SK-N-SH (cell line): ENCODE data around the gene C1orf210. TPM values are rescaled to one million over a fixed set of nuclear protein-coding genes. Genes with fewer than 3 reads are reported as not detected.
A peak's percentile ranks its signal among the peaks of the same experiment; 100 is the strongest.

Experiments used
- CTCF ChIA-PET: fragments of 300-600, 350-600 bp; formaldehyde crosslinking; extraction: SDS; loops from one replicate; lab custom pipeline; 2021; lab: Yijun Ruan, JAX
- POLR2A ChIA-PET: fragments of 350-600 bp; sonication (Branson Sonifier 250); formaldehyde crosslinking; extraction: SDS; loops from one replicate; lab custom pipeline; 2020; ENCODE audit warnings: antibody characterized with exemption, inconsistent platforms; lab: Yijun Ruan, JAX
- DNase-seq: peaks from one replicate; pipeline ENCODE4 v3.0.0; 2012
- H2AFZ ChIP-seq: fragments of 200-600 bp; sonication (generic); 2 replicates; pipeline ENCODE4 v1.8.1; 2016; ENCODE audit warnings: antibody characterized with exemption, mild to moderate bottlenecking, low read depth
- H3F3A ChIP-seq: fragments of 200-600 bp; sonication (generic); replicated peaks from 2 replicates; pipeline ENCODE3; 2016; ENCODE audit warnings: antibody characterized with exemption, mild to moderate bottlenecking; ENCODE audit not compliant: insufficient read depth
- H3K27ac ChIP-seq, 2 experiments: fragments of 200-500 bp in 1 of 2; fragments of 200-600 bp in 1 of 2; sonication (Bioruptor generic) in 1 of 2; sonication (generic), shearing (Covaris generic) in 1 of 2; 2 replicates each; pipeline versions ENCODE4 v1.5.1 to v1.6.1; 2014 to 2016; ENCODE audit warnings: low read depth in 2 of 2, inconsistent platforms in 1 of 2, low read length in 1 of 2, mild to moderate bottlenecking in 1 of 2, mixed read lengths in 1 of 2
- H3K27me3 ChIP-seq: fragments of 200-600 bp; sonication (generic), shearing (Covaris generic); 2 replicates; pipeline ENCODE4 v1.6.1; 2016; ENCODE audit warnings: mixed run types; ENCODE audit not compliant: insufficient read depth
- H3K36me3 ChIP-seq, 2 experiments: fragments of 200-500 bp in 1 of 2; fragments of 200-600 bp in 1 of 2; sonication (Bioruptor generic) in 1 of 2; sonication (generic) in 1 of 2; replicated peaks in 1 of 2; 2 replicates each; pipeline versions ENCODE3 to v1.5.1; 2014 to 2016; ENCODE audit warnings: low read length in 1 of 2, mild to moderate bottlenecking in 1 of 2; ENCODE audit not compliant: insufficient read depth in 2 of 2, control insufficient read depth in 1 of 2
- H3K4me1 ChIP-seq, 2 experiments: fragments of 200-500 bp in 1 of 2; fragments of 200-600 bp in 1 of 2; sonication (Bioruptor generic) in 1 of 2; sonication (generic), shearing (Covaris generic) in 1 of 2; 2 replicates each; pipeline versions ENCODE4 v1.5.1 to v1.6.1; 2014 to 2016; ENCODE audit warnings: low read depth in 1 of 2, low read length in 1 of 2, mixed run types in 1 of 2; ENCODE audit not compliant: insufficient read depth in 2 of 2, control insufficient read depth in 1 of 2
- H3K4me2 ChIP-seq: fragments of 200-600 bp; sonication (generic), shearing (Covaris generic); 2 replicates; pipeline ENCODE4 v1.6.1; 2017; ENCODE audit warnings: mixed run types
- H3K4me3 ChIP-seq, 2 experiments: fragments of 200-500 bp in 1 of 2; fragments of 200-600 bp in 1 of 2; sonication (Bioruptor generic) in 1 of 2; sonication (generic), shearing (Covaris generic) in 1 of 2; 2 replicates each; pipeline versions ENCODE4 v1.5.1 to v1.8.1; 2014 to 2016; ENCODE audit warnings: low read depth in 2 of 2, inconsistent platforms in 1 of 2, low read length in 1 of 2, mild to moderate bottlenecking in 1 of 2, mixed read lengths in 1 of 2, moderate library complexity in 1 of 2
- H3K79me2 ChIP-seq: fragments of 200-600 bp; sonication (generic); 2 replicates; pipeline ENCODE4 v1.8.1; 2017; ENCODE audit warnings: mild to moderate bottlenecking; ENCODE audit not compliant: insufficient read depth
- H3K9ac ChIP-seq: fragments of 200-600 bp; sonication (generic); 2 replicates; pipeline ENCODE4 v1.6.1; 2017; ENCODE audit warnings: mixed run types
- H3K9me2 ChIP-seq: fragments of 200-600 bp; sonication (generic); 2 replicates; pipeline ENCODE4 v1.6.1; 2017; ENCODE audit warnings: mixed run types
- H3K9me3 ChIP-seq: fragments of 200-600 bp; sonication (generic); 2 replicates; pipeline ENCODE4 v1.6.1; 2017; ENCODE audit warnings: mixed run types, mild to moderate bottlenecking, moderate library complexity
- H4K20me1 ChIP-seq: fragments of 200-600 bp; sonication (generic); 2 replicates; pipeline ENCODE4 v1.6.1; 2017; ENCODE audit warnings: mild to moderate bottlenecking, mixed run types; ENCODE audit not compliant: insufficient read depth
- CHD2 ChIP-seq: fragments of 150-350 bp; IDR thresholded peaks from 2 replicates; pipeline ENCODE4 v1.6.1; 2018; ENCODE audit warnings: low read length; ENCODE audit not compliant: partially characterized antibody
- EZH2phosphoT487 ChIP-seq: fragments of 200-600 bp; sonication (generic); IDR thresholded peaks from 2 replicates; pipeline ENCODE4 v1.6.1; 2017; ENCODE audit warnings: low read depth, mixed run types, mild to moderate bottlenecking, antibody characterized with exemption, moderate library complexity, borderline replicate concordance
- FOSL2 ChIP-seq: IDR thresholded peaks from 2 replicates; pipeline ENCODE4 v1.4.0; 2012; ENCODE audit warnings: low read depth, mild to moderate bottlenecking, moderate library complexity, borderline replicate concordance
- FOXJ3 ChIP-seq: sonication (generic); formaldehyde crosslinking; IDR thresholded peaks from 2 replicates; pipeline ENCODE4 v1.5.1; 2020; ENCODE audit warnings: mild to moderate bottlenecking, missing genetic modification reagents
- FOXM1 ChIP-seq: IDR thresholded peaks from 2 replicates; pipeline ENCODE4 v1.4.0; 2012; ENCODE audit warnings: low read depth, mild to moderate bottlenecking
- IRF3 ChIP-seq: fragments of 150-350 bp; IDR thresholded peaks from 2 replicates; pipeline ENCODE4 v1.6.1; 2016; ENCODE audit warnings: mild to moderate bottlenecking, low read depth, low read length
- MAX ChIP-seq: IDR thresholded peaks from 2 replicates; pipeline ENCODE4 v1.4.0; 2012; ENCODE audit warnings: low read depth
- MEF2A ChIP-seq: IDR thresholded peaks from 2 replicates; pipeline ENCODE4 v1.4.0; 2012; ENCODE audit warnings: low read depth, borderline replicate concordance
- MXI1 ChIP-seq: IDR thresholded peaks from 2 replicates; pipeline ENCODE4 v1.6.1; 2012; ENCODE audit warnings: mild to moderate bottlenecking, low read depth, low read length, improper control_type of control experiment
- PBX3 ChIP-seq: IDR thresholded peaks from 2 replicates; pipeline ENCODE4; 2012
- POLR2AphosphoS5 ChIP-seq: IDR thresholded peaks from 2 replicates; pipeline ENCODE4 v1.6.1; 2012; ENCODE audit warnings: low read depth, low read length
- RCOR1 ChIP-seq: fragments of 150-350 bp; IDR thresholded peaks from 2 replicates; pipeline ENCODE4 v1.6.1; 2017; ENCODE audit warnings: antibody characterized with exemption, low read length
- SIN3A ChIP-seq: IDR thresholded peaks from 2 replicates; pipeline ENCODE4 v1.6.1; 2012; ENCODE audit warnings: low read depth, mild to moderate bottlenecking, low read length, moderate library complexity, borderline replicate concordance
- SMC3 ChIP-seq: IDR thresholded peaks from 2 replicates; pipeline ENCODE4 v1.6.1; 2012; ENCODE audit warnings: low read depth, low read length, improper control_type of control experiment
- USF1 ChIP-seq: IDR thresholded peaks from 2 replicates; pipeline ENCODE4 v1.4.0; 2012; ENCODE audit warnings: low read depth, borderline replicate concordance
- ZBTB33 ChIP-seq: IDR thresholded peaks from 2 replicates; pipeline ENCODE4 v1.4.0; 2012; ENCODE audit warnings: low read depth, borderline replicate concordance
- WGBS: methylation state at CpG from one replicate; pipeline ENCODE4 v1.1.6; 2017; ENCODE audit warnings: low lambda C conversion rate; 5-methylcytosine and 5-hydroxymethylcytosine counted together
- polyA plus RNA-seq, 3 experiments: library from polyadenylated mRNA; depleted of rRNA; stranded (reverse); fragments of >200 nt; gene quantifications; 2 replicates each; pipeline ENCODE4 v1.2.3, GENCODE V29; 2012

Gene C1orf210
- polyA plus RNA-seq, 1 of the 3 experiments (the other 2 are of a cell fraction), result not detected

- POLR2A ChIA-PET, result no interaction called here
- CTCF ChIA-PET, result no interaction called here
- no peak for DNase-seq
- no peaks in the 10 kb centered on the region for H3K36me3 ChIP-seq
- H3K4me1 ChIP-seq, result peaks cover 0 to 5% of the 10 kb centered on the region in 2 experiments; a peak in 2 of 4 replicates
- no peaks in the 10 kb centered on the region for H3K9me3 ChIP-seq
- H3K27ac ChIP-seq, result no peak overlapping the region
- no peak overlapping the region for H3K9ac ChIP-seq
- no peak overlapping the region for H2AFZ ChIP-seq
- H4K20me1 ChIP-seq, result no peaks in the 10 kb centered on the region
- H3F3A ChIP-seq, result no peaks in the 10 kb centered on the region
- H3K9me2 ChIP-seq, result no peaks in the 10 kb centered on the region
- H3K27me3 ChIP-seq, result no peaks in the 10 kb centered on the region
- H3K4me3 ChIP-seq, result no peak overlapping the region
- no peaks in the 10 kb centered on the region for H3K79me2 ChIP-seq
- WGBS, result 93% methylated on average over 5 of the region's 5 CpGs
- TF ChIP-seq SIN3A (no peak), FOSL2 (no peak)
- H3K4me2 ChIP-seq, result no peak overlapping the region
These were observed 46.3 kb upstream of the C1orf210 start for GRCh38 chr1:43331688-43332087.

GRCh38 chr1:43329995-43330751 is 44.8 kb upstream of the C1orf210 start:
- H2AFZ ChIP-seq, result 0 out of 2 replicates have a peak overlapping the region, but pooled peaks have one; percentile 63

More at GRCh38 chr1:43329995-43330751, 44.8 kb upstream of the C1orf210 start:
- H3K4me3 ChIP-seq, result no peak overlapping the region
- no peaks in the 10 kb centered on the region for H4K20me1 ChIP-seq
- no peaks in the 10 kb centered on the region for H3F3A ChIP-seq
- no peak overlapping the region for H3K27ac ChIP-seq
- no peak overlapping the region for H3K4me2 ChIP-seq
- TF ChIP-seq MEF2A (no peak), FOXM1 (no peak), ZBTB33 (no peak), MXI1 (no peak), MAX (no peak), CHD2 (no peak), PBX3 (no peak), RCOR1 (no peak), FOXJ3 (CRISPR knock-in tag) (no peak), USF1 (no peak), POLR2AphosphoS5 (no peak), IRF3 (no peak), SMC3 (no peak), EZH2phosphoT487 (no peak)
- no peaks in the 10 kb centered on the region for H3K9me3 ChIP-seq
- H3K36me3 ChIP-seq, result no peaks in the 10 kb centered on the region
- peaks cover 0 to 5% of the 10 kb centered on the region in 2 experiments; a peak in 2 of 4 replicates for H3K4me1 ChIP-seq
- 68% methylated on average over 3 of the region's 6 CpGs for WGBS
- H3K9ac ChIP-seq, result no peak overlapping the region
- ChIA-PET POLR2A (no interaction called here), CTCF (no interaction called here)
- no peaks in the 10 kb centered on the region for H3K79me2 ChIP-seq
- DNase-seq, result no peak
- no peaks in the 10 kb centered on the region for H3K27me3 ChIP-seq
- no peaks in the 10 kb centered on the region for H3K9me2 ChIP-seq
